Nephron progenitor cell (in vitro differentiated cells): Measurements from ENCODE around the gene KERA.

Experiments used
- DNase-seq: peaks from one replicate; pipeline ENCODE4 v3.0.0; 2021
- H3K27ac Mint-ChIP-seq: 2 replicates; pipeline ENCODE4 v1.8.0; 2021; ENCODE audit warnings: mild to moderate bottlenecking, moderate library complexity, mixed read lengths
- H3K27me3 Mint-ChIP-seq: 2 replicates; pipeline ENCODE4 v1.8.0; 2021; ENCODE audit warnings: mild to moderate bottlenecking, low read depth, mixed read lengths; ENCODE audit not compliant: poor library complexity
- H3K36me3 Mint-ChIP-seq: 2 replicates; pipeline ENCODE4 v1.8.0; 2021; ENCODE audit warnings: low read depth, mixed read lengths
- H3K4me1 Mint-ChIP-seq: 2 replicates; pipeline ENCODE4 v1.8.0; 2021; ENCODE audit warnings: mixed read lengths
- H3K4me3 Mint-ChIP-seq: 2 replicates; pipeline ENCODE4 v1.8.0; 2021; ENCODE audit warnings: mild to moderate bottlenecking, moderate library complexity, mixed read lengths
- H3K9me3 Mint-ChIP-seq: 2 replicates; pipeline ENCODE4 v1.8.0; 2021; ENCODE audit warnings: mild to moderate bottlenecking, moderate library complexity, mixed read lengths
- CTCF ChIP-seq: fragments of 200-600 bp; sonication (generic); IDR thresholded peaks from 2 replicates; pipeline ENCODE4 v1.5.0; 2021; ENCODE audit warnings: antibody characterized with exemption

KERA gene

GRCh38 chr12:91070936-91071335, 13.1 kb upstream of the KERA start:
- Mint-ChIP-seq H3K27ac (no peak overlapping the region), H3K27me3 (no peaks in the 10 kb centered on the region), H3K4me3 (no peak overlapping the region), H3K4me1 (peaks cover 31% of the 10 kb centered on the region), H3K9me3 (no peaks in the 10 kb centered on the region), H3K36me3 (no peaks in the 10 kb centered on the region)
- no peak for DNase-seq
- TF ChIP-seq CTCF, result no peak

- TF ChIP-seq CTCF, result no peak
- H3K27ac Mint-ChIP-seq, result no peak overlapping the region
- H3K4me1 Mint-ChIP-seq, result peaks cover 5% of the 10 kb centered on the region
- no peaks in the 10 kb centered on the region for H3K36me3 Mint-ChIP-seq
- no peaks in the 10 kb centered on the region for H3K27me3 Mint-ChIP-seq
- H3K4me3 Mint-ChIP-seq, result no peak overlapping the region
- no peaks in the 10 kb centered on the region for H3K9me3 Mint-ChIP-seq
- no peak for DNase-seq
Measured at GRCh38 chr12:91065396-91065795, 7.6 kb upstream of the KERA start.

GRCh38 chr12:91064640-91065039, 6.8 kb upstream of the KERA start:
- TF ChIP-seq CTCF, result no peak
- Mint-ChIP-seq H3K4me3 (no peak overlapping the region), H3K36me3 (no peaks in the 10 kb centered on the region), H3K27ac (no peak overlapping the region), H3K9me3 (no peaks in the 10 kb centered on the region), H3K27me3 (no peaks in the 10 kb centered on the region), H3K4me1 (peaks cover 5% of the 10 kb centered on the region)
- no peak for DNase-seq

GRCh38 chr12:91061091-91061490, 3.3 kb upstream of the KERA start:
- Mint-ChIP-seq H3K4me1 (peaks cover 5% of the 10 kb centered on the region), H3K27me3 (no peaks in the 10 kb centered on the region), H3K27ac (no peak overlapping the region), H3K36me3 (no peaks in the 10 kb centered on the region), H3K4me3 (no peak overlapping the region), H3K9me3 (no peaks in the 10 kb centered on the region)
- DNase-seq, result no peak
- TF ChIP-seq CTCF, result no peak

- no peak for TF ChIP-seq CTCF
- no peak overlapping the region for H3K27ac Mint-ChIP-seq
- no peaks in the 10 kb centered on the region for H3K36me3 Mint-ChIP-seq
- no peaks in the 10 kb centered on the region for H3K9me3 Mint-ChIP-seq
- no peaks in the 10 kb centered on the region for H3K27me3 Mint-ChIP-seq
- no peak overlapping the region for H3K4me3 Mint-ChIP-seq
- peaks cover 5% of the 10 kb centered on the region for H3K4me1 Mint-ChIP-seq
- no peak for DNase-seq
Measured at GRCh38 chr12:91059211-91059610, 1.4 kb upstream of the KERA start.

- Mint-ChIP-seq H3K36me3 (no peaks in the 10 kb centered on the region), H3K4me3 (no peak overlapping the region), H3K9me3 (no peaks in the 10 kb centered on the region), H3K27ac (no peak overlapping the region), H3K27me3 (no peaks in the 10 kb centered on the region), H3K4me1 (peaks cover 5% of the 10 kb centered on the region)
- no peak for TF ChIP-seq CTCF
- DNase-seq, result no peak
Measured at GRCh38 chr12:91058786-91059185, 962 bp upstream of the KERA start.
